Tibial artery (tissue), 4 donors: ENCODE measurements around the gene SERPINA1.

ENCODE experiments used
- DNase-seq, 2 donors: peaks; one replicate each; pipeline ENCODE4 v3.0.0-alpha.2; 2019
- H3K27ac ChIP-seq, 2 donors: fragments of 200-600 bp; sonication (generic) in 1 of 2; 1 replicate in 1 of 2; 2 replicates in 1 of 2; pipeline ENCODE4 v1.5.1; 2018 to 2019; ENCODE audit warnings: mild to moderate bottlenecking in 1 of 2
- H3K27me3 ChIP-seq, 2 donors: fragments of 200-600 bp; sonication (generic) in 1 of 2; one replicate each; pipeline versions ENCODE4 v1.5.1 to v1.6.0; 2016 to 2019
- H3K36me3 ChIP-seq, 3 donors: fragments of 200-600 bp; sonication (generic) in 2 of 3; one replicate each; pipeline ENCODE4 v1.5.1; 2016 to 2019; ENCODE audit warnings: mild to moderate bottlenecking in 2 of 3
- H3K4me1 ChIP-seq, 4 donors: fragments of 200-600 bp; sonication (generic) in 2 of 4; 1 replicate in 3 of 4; 2 replicates in 1 of 4; pipeline ENCODE4 v1.5.1; 2016 to 2019
- H3K4me3 ChIP-seq, 2 donors: fragments of 200-600 bp; sonication (generic) in 1 of 2; 1 replicate in 1 of 2; 2 replicates in 1 of 2; pipeline ENCODE4 v1.5.1; 2018 to 2019; ENCODE audit warnings: mild to moderate bottlenecking in 2 of 2
- H3K9me3 ChIP-seq, 3 donors: fragments of 200-600 bp; sonication (generic) in 1 of 3; one replicate each; pipeline ENCODE4 v1.5.1; 2016 to 2019
- CTCF ChIP-seq, 2 experiments: fragments of 200-600 bp in 1 of 2; fragments of 450-650 bp in 1 of 2; IDR thresholded peaks; one replicate each; pipeline ENCODE4 v1.5.1; 2017 to 2019; ENCODE audit warnings: antibody characterized with exemption in 2 of 2, mild to moderate bottlenecking in 1 of 2, moderate library complexity in 1 of 2
- intact Hi-C: fragments of 100-400 bp; cut with DNase I; formaldehyde crosslinking; loops from one replicate; pipeline ENCODE4 v1.15.0; 2023; ENCODE audit warnings: low total_unique reads

SERPINA1 gene

GRCh38 chr14:94388384-94389103 lies at the start of gene SERPINA1:
Gene SERPINA1, minus strand, starts transcription at chr14:94388602. Its CDS starts 5,365 bp downstream, at chr14:94383237.
- intact Hi-C loops, result no loop called here
- no peaks in the 10 kb centered on the region for H3K27me3 ChIP-seq
- H3K4me1 ChIP-seq, result peaks cover 0 to 13% (median 5%) of the 10 kb centered on the region in 4 donors
- no peak within 1 kb of the TSS for H3K4me3 ChIP-seq
- no peaks in the 10 kb centered on the region for H3K9me3 ChIP-seq
- no peak for DNase-seq
- no peak for TF ChIP-seq CTCF (IDR thresholded peaks at IDR 0.05)
- H3K36me3 ChIP-seq, result no peaks in the 10 kb centered on the region
- H3K27ac ChIP-seq, result no peak within 1 kb of the TSS

DNA sequence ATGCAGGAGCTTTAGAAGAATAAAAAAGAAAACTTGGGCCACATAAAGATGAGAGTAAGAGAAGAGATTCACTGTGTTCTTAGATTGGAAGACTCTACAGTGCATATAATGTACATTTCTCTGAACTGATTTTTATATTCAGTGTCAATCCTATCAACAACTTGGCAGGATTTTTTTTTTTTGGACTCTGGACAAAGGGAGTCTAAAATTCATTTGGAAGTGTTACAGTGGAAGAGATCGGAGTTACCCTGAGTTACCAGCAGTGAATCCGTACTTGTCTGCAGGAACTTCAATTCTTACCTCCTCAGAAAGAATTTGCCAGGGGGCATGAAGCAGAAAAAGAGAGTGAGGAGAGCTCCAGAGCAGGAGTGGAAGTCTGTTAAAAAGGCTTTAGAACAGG lies 40.2 kb upstream of the SERPINA1 start:
- no peaks in the 10 kb centered on the region for H3K4me1 ChIP-seq
- no peaks in the 10 kb centered on the region for H3K36me3 ChIP-seq
- no peak overlapping the region for H3K4me3 ChIP-seq
- intact Hi-C loops, result no loop called here
- no peaks in the 10 kb centered on the region for H3K27me3 ChIP-seq
- no peak for DNase-seq
- H3K27ac ChIP-seq, result no peak overlapping the region
- no peak for TF ChIP-seq CTCF (IDR thresholded peaks at IDR 0.05)
- H3K9me3 ChIP-seq, result no peaks in the 10 kb centered on the region

GRCh38 chr14:94427016-94427613 lies 38.7 kb upstream of the SERPINA1 start:
- no peak for TF ChIP-seq CTCF (IDR thresholded peaks at IDR 0.05)
- Histone ChIP-seq H3K27ac (no peak overlapping the region), H3K9me3 (no peaks in the 10 kb centered on the region), H3K27me3 (no peaks in the 10 kb centered on the region), H3K4me1 (no peaks in the 10 kb centered on the region), H3K4me3 (no peak overlapping the region), H3K36me3 (no peaks in the 10 kb centered on the region)
- intact Hi-C loops, result no loop called here
- DNase-seq, result no peak

- no peaks in the 10 kb centered on the region for H3K4me1 ChIP-seq
- H3K4me3 ChIP-seq, result no peak overlapping the region
- no peaks in the 10 kb centered on the region for H3K27me3 ChIP-seq
- H3K9me3 ChIP-seq, result no peaks in the 10 kb centered on the region
- DNase-seq, result no peak
- no peaks in the 10 kb centered on the region for H3K36me3 ChIP-seq
- H3K27ac ChIP-seq, result no peak overlapping the region
- no peak for TF ChIP-seq CTCF (IDR thresholded peaks at IDR 0.05)
- intact Hi-C loops, result no loop called here
Measured at GRCh38 chr14:94426526-94426925, 38.1 kb upstream of the SERPINA1 start.

DNA sequence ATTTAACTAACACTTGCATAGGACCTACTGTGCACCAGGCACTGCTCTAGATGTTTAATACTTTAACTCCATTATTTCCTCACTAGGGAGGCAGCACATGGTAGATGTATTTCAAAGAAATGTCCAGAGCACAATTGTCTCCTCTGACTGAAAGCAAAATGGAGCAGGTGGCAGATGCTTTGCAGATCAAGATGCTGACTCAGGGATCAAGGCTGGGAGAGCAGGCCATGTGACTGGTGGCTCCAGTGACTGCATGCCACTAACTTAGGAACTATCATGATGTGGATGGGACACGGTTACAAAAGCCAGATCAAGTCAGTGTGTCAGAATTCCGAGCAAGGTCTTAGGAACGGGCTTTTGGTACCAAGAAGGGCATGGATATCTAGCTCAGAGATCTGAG lies 36.0 kb upstream of the SERPINA1 start:
- intact Hi-C loops, result no loop called here
- no peak for TF ChIP-seq CTCF (IDR thresholded peaks at IDR 0.05)
- no peaks in the 10 kb centered on the region for H3K4me1 ChIP-seq

More for the DNA sequence above, 36.0 kb upstream of the SERPINA1 start:
- DNase-seq, result no peak
- Histone ChIP-seq H3K27me3 (no peaks in the 10 kb centered on the region), H3K27ac (no peak overlapping the region), H3K4me3 (no peak overlapping the region), H3K9me3 (no peaks in the 10 kb centered on the region), H3K36me3 (no peaks in the 10 kb centered on the region)
